ENCODE measurements around the gene GZMM. TPM values are rescaled to one million over a fixed set of nuclear protein-coding genes. Genes with fewer than 3 reads are reported as not detected.
A peak's percentile ranks its signal among the peaks of the same experiment; 100 is the strongest.

The GZMM gene
- total and polyA plus RNA-seq, 2 experiments from 2014 or later, result not detected

DNA sequence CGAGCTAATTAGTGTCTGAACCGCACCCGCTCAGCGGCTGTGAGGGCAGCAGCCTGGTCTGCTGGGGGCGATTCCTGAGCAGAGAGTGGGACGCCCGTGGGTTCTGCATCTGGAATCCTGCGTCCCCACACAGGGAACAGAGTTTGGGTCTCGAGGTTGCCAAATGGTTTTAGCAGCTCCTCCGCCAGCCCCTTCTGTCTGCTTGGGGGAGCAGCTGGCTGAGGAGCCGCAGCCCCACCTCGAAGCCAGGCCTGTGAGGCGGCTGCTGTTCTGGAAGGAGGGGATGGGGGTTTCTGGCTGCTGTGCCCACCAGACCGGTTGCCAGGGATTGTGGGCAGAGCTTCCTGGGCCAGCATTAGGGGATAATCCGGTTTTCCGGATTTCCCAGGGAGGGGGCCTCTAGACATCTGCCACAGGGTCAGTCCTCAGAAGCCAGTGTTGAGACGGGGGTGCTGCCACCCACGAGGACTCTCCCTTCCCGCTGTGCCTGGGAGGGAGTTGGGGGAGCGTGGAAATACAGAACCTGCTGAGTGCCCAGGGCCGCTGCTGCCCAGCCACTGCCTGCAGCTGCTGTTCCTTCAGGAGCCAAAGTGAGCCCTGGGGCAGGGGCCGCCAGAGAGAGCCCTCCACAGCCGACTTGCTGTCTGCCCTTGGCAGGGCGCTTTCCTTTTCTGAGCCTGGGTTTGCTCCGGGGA, 10.3 kb upstream of the GZMM start:
- peak overlapping the region; percentile 96 for H3K4me3 ChIP-seq
- peak overlapping the region; percentile 99 for H3K4me2 ChIP-seq
- no peak overlapping the region for H2AFZ ChIP-seq
- no peaks in the 10 kb centered on the region for H3K9me3 ChIP-seq (ENCODE audit: low read depth)
- H3K9me2 ChIP-seq (replicated peaks; ENCODE audit: insufficient read depth), result no peaks in the 10 kb centered on the region
- H4K20me1 ChIP-seq (ENCODE audit: insufficient read depth, poor library complexity, severe bottlenecking), result peaks cover 48% of the 10 kb centered on the region
- peaks cover 18% of the 10 kb centered on the region for H3K4me1 ChIP-seq (ENCODE audit: insufficient read depth)
- no peak for DNase-seq (ENCODE audit: low spot score)
- 56% methylated on average over 24 of the region's 25 CpGs for WGBS (ENCODE audit: low lambda C conversion rate, missing lambda C conversion rate)
- peaks cover 62% of the 10 kb centered on the region for H3K79me2 ChIP-seq
- no peaks in the 10 kb centered on the region for H3K27me3 ChIP-seq
- TF ChIP-seq, protein P1, sequence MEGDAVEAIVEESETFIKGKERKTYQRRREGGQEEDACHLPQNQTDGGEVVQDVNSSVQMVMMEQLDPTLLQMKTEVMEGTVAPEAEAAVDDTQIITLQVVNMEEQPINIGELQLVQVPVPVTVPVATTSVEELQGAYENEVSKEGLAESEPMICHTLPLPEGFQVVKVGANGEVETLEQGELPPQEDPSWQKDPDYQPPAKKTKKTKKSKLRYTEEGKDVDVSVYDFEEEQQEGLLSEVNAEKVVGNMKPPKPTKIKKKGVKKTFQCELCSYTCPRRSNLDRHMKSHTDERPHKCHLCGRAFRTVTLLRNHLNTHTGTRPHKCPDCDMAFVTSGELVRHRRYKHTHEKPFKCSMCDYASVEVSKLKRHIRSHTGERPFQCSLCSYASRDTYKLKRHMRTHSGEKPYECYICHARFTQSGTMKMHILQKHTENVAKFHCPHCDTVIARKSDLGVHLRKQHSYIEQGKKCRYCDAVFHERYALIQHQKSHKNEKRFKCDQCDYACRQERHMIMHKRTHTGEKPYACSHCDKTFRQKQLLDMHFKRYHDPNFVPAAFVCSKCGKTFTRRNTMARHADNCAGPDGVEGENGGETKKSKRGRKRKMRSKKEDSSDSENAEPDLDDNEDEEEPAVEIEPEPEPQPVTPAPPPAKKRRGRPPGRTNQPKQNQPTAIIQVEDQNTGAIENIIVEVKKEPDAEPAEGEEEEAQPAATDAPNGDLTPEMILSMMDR (IDR thresholded peaks at IDR 0.05; ENCODE audit: poor library complexity), result no peak
- TF ChIP-seq EZH2phosphoT487 (IDR thresholded peaks at IDR 0.05; ENCODE audit: low read depth, severe bottlenecking, unreplicated experiment) (no peak), EZH2 (IDR thresholded peaks at IDR 0.05; ENCODE audit: borderline replicate concordance) (no peak)
- H3K27ac ChIP-seq, result peak overlapping the region; percentile 94
- H3K36me3 ChIP-seq (replicated peaks; ENCODE audit: insufficient read depth, low read depth), result no peaks in the 10 kb centered on the region

DNA sequence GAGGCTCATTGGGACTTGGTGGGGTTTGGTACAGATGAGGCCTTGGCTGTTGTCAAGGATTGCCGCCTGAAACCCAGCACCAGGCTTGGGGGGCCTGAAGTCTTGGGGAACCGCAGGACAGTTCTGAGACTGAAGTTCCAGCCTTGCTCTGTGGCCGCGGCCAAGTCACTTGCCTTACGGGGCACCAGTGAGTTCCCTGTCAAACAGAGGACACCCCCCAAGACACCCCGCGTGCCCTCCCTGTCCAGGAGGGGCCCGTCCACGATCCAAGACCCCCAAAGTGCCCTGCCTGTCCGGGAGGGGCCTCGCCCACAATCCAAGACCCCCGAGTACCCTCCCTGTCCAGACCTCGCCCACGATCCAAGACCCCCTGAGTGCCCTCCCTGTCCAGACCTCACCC, 9.8 kb upstream of the GZMM start:
- TF ChIP-seq EZH2phosphoT487 (IDR thresholded peaks at IDR 0.05; ENCODE audit: low read depth, severe bottlenecking, unreplicated experiment), result no peak
- no peak for TF ChIP-seq EZH2 (IDR thresholded peaks at IDR 0.05; ENCODE audit: borderline replicate concordance)
- TF ChIP-seq, protein P1 (IDR thresholded peaks at IDR 0.05; ENCODE audit: poor library complexity), result no peak
- peak overlapping the region; percentile 94 for H3K27ac ChIP-seq
- no peaks in the 10 kb centered on the region for H3K9me2 ChIP-seq (replicated peaks; ENCODE audit: insufficient read depth)
- WGBS (ENCODE audit: low lambda C conversion rate, missing lambda C conversion rate), result 97% methylated on average over 8 of the region's 14 CpGs
- H3K4me2 ChIP-seq, result peak overlapping the region; percentile 99
- no peak overlapping the region for H3K4me3 ChIP-seq
- peaks cover 18% of the 10 kb centered on the region for H3K4me1 ChIP-seq (ENCODE audit: insufficient read depth)
- DNase-seq (ENCODE audit: low spot score), result no peak
- no peak overlapping the region for H2AFZ ChIP-seq
- peaks cover 52% of the 10 kb centered on the region for H4K20me1 ChIP-seq (ENCODE audit: insufficient read depth, poor library complexity, severe bottlenecking)
- no peaks in the 10 kb centered on the region for H3K36me3 ChIP-seq (replicated peaks; ENCODE audit: insufficient read depth, low read depth)
- peaks cover 63% of the 10 kb centered on the region for H3K79me2 ChIP-seq
- no peaks in the 10 kb centered on the region for H3K9me3 ChIP-seq (ENCODE audit: low read depth)
- H3K27me3 ChIP-seq, result no peaks in the 10 kb centered on the region

DNA sequence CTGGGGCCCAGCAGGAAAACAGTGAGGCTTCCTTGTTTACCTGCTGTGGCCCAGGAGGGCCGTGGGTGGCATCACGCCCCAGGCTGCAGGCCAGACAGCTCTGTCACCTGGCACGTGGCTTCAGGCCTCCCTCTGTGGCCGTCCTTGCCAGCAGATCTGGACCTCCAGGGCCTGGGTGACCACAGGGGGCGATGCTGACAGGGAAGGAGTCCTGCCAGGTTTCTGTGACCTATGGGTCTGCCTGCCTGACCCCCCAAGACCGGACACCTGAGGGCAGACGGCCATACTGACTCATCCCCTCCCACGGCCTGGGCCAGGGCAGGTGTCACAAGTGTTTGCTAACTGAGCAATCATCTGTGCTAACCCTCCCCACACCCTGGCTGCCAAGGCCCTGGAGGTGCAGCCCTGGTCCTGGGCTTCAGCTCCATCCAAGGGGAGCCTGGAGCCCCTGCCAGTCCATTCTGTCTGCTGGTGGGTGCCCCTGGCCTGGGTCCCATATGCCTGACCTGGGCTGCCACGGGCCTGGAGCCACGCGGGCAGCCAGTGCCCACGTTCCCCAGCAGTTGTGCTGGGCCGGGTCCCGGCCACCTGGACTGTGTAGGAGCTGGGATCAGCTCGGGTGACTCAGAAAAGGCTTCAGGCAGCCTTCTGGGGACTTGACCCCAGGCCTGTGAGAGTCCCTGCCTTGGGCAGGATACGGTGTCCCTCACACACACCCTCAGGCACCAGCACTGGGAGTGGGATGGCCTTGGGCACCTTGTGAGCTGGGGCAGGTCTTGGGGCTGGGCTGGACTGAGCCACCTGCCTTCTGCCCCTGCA, 8.6 kb upstream of the GZMM start:
- Histone ChIP-seq H3K9me3 (ENCODE audit: low read depth) (no peaks in the 10 kb centered on the region), H3K4me1 (ENCODE audit: insufficient read depth) (peaks cover 18% of the 10 kb centered on the region), H3K9me2 (replicated peaks; ENCODE audit: insufficient read depth) (no peaks in the 10 kb centered on the region), H3K4me3 (no peak overlapping the region), H2AFZ (no peak overlapping the region), H3K27ac (no peak overlapping the region), H3K27me3 (no peaks in the 10 kb centered on the region), H3K79me2 (peaks cover 62% of the 10 kb centered on the region), H3K4me2 (no peak overlapping the region), H4K20me1 (ENCODE audit: insufficient read depth, poor library complexity, severe bottlenecking) (peaks cover 56% of the 10 kb centered on the region), H3K36me3 (replicated peaks; ENCODE audit: insufficient read depth, low read depth) (no peaks in the 10 kb centered on the region)
- TF ChIP-seq EZH2 (IDR thresholded peaks at IDR 0.05; ENCODE audit: borderline replicate concordance) (no peak), EZH2phosphoT487 (IDR thresholded peaks at IDR 0.05; ENCODE audit: low read depth, severe bottlenecking, unreplicated experiment) (no peak)
- DNase-seq (ENCODE audit: low spot score), result no peak
- WGBS (ENCODE audit: low lambda C conversion rate, missing lambda C conversion rate), result 85% methylated on average over 16 of the region's 16 CpGs
